GM12891 (cell line): ENCODE data around the gene PFKFB2.

ENCODE experiments used
- POLR2A ChIP-seq: IDR thresholded peaks from 2 replicates; pipeline ENCODE4 v1.6.1; 2011; ENCODE audit warnings: low read depth, low read length, control low read depth
- POLR2AphosphoS5 ChIP-seq: IDR thresholded peaks from 2 replicates; pipeline ENCODE4 v1.6.1; 2011; ENCODE audit warnings: low read depth, low read length, control low read depth
- SPI1 ChIP-seq: IDR thresholded peaks from 2 replicates; pipeline ENCODE4 v1.6.1; 2011; ENCODE audit warnings: low read depth, low read length, control low read depth
- TAF1 ChIP-seq: IDR thresholded peaks from 2 replicates; pipeline ENCODE4 v1.6.1; 2011; ENCODE audit warnings: low read depth, low read length, control low read depth

DNA sequence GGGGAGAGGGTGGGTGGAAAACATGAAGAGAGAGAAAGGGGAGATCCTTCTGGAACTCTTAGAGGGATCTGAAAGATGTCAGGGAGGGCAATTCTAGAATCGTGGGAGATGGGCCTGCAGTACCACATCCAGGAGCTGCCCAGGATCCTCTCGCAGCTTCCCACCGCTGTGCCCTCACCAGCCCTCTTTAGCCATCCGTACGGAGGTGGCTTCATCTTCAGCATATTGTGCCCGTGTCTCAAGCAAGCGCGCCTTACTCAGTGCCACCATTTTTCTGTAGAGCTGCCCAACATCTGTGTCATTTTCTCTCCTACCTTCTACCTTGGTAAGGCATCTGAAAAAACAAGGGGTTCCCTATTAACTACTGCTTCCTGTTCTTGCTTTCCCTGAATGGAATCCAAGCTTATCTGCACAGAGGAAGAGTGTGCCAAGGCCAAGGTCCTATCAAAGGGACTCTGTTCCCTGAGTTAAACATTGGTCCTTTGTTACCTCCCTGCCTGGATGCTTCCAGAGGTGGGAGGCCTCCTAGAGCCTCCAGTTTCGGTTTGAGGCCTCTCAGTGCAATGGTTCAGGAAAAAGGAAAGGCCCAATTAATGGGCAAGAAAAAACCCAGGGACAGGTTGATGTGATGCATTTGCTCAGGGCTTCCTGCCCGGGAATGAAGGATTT, 43.8 kb upstream of the PFKFB2 start:
- TF ChIP-seq POLR2AphosphoS5 (no peak), TAF1 (no peak), POLR2A (no peak), SPI1 (no peak)
